Endothelial cell of umbilical vein (primary cell): ENCODE data around the gene NECTIN4. TPM values are rescaled to one million over a fixed set of nuclear protein-coding genes. Genes with fewer than 3 reads are reported as not detected.

Experiments
- BruUV-seq: library from RNA; stranded (reverse); fragments of 400-500 nt; replicated peaks from 2 replicates; lab custom pipeline; 2021; lab: Mats Ljungman, UMichigan
- CTCF ChIA-PET: fragments of 300-600, 350-600 bp; sonication (Branson Sonifier 250); formaldehyde crosslinking; loops from one replicate; lab custom pipeline; 2021; ENCODE audit warnings: antibody characterized with exemption, inconsistent platforms; lab: Charles Lee
- POLR2A ChIA-PET: fragments of 300-600, 350-600 bp; sonication (Branson Sonifier 250); formaldehyde crosslinking; loops from one replicate; lab custom pipeline; 2021; ENCODE audit warnings: antibody characterized with exemption, inconsistent platforms; lab: Charles Lee
- DNase-seq: peaks from one replicate; pipeline ENCODE4 v3.0.0-alpha.2; 2011; ENCODE audit warnings: low read depth, low spot score
- FAIRE-seq: peaks from 2 replicates; lab custom pipeline; 2011; peaks lifted over from hg19 to GRCh38; lab: Jason Lieb, UNC
- H2AFZ ChIP-seq: 2 replicates; pipeline ENCODE4 v1.6.0; 2012; ENCODE audit warnings: low read depth, low read length, control low read depth, inconsistent platforms
- H3K27ac ChIP-seq: 2 replicates; pipeline ENCODE4 v1.5.1; 2011; ENCODE audit warnings: low read depth, mild to moderate bottlenecking, control low read depth, low read length, moderate library complexity; ENCODE audit not compliant: insufficient read depth
- H3K27me3 ChIP-seq, 2 experiments: 2 replicates each; pipeline versions ENCODE4 v1.6.0 to v1.6.1; 2011; ENCODE audit warnings: low read length in 2 of 2, mixed read lengths in 1 of 2; ENCODE audit not compliant: control insufficient read depth in 2 of 2, insufficient read depth in 2 of 2
- H3K36me3 ChIP-seq, 2 experiments: 2 replicates in 1 of 2; 3 replicates in 1 of 2; pipeline ENCODE4 v1.5.1; 2011; ENCODE audit warnings: low read length in 2 of 2, mild to moderate bottlenecking in 1 of 2, moderate library complexity in 1 of 2; ENCODE audit not compliant: control insufficient read depth in 2 of 2, insufficient read depth in 2 of 2; ENCODE audit errors: extremely low read depth in 1 of 2
- H3K4me1 ChIP-seq: 3 replicates; pipeline ENCODE4 v1.5.1; 2011; ENCODE audit warnings: mild to moderate bottlenecking, low read length; ENCODE audit not compliant: control insufficient read depth, insufficient read depth; ENCODE audit errors: extremely low read depth
- H3K4me2 ChIP-seq: 2 replicates; pipeline ENCODE4 v1.6.1; 2011; ENCODE audit warnings: low read length, control low read depth, mixed read lengths; ENCODE audit not compliant: insufficient read depth
- H3K4me3 ChIP-seq, 3 experiments: fragments of 200-600 bp in 1 of 3; sonication (generic), shearing (Covaris generic) in 1 of 3; replicated peaks in 1 of 3; 2 replicates each; pipeline ENCODE4 v1.5.1; 2011 to 2016; ENCODE audit warnings: control low read depth in 3 of 3, low read length in 3 of 3, mild to moderate bottlenecking in 2 of 3, inconsistent platforms in 1 of 3, low read depth in 1 of 3, moderate library complexity in 1 of 3; ENCODE audit not compliant: insufficient read depth in 1 of 3
- H3K79me2 ChIP-seq: 2 replicates; pipeline ENCODE4 v1.6.0; 2012; ENCODE audit warnings: low read length, inconsistent platforms; ENCODE audit not compliant: control insufficient read depth, insufficient read depth
- H3K9ac ChIP-seq: replicated peaks from 2 replicates; pipeline ENCODE3; 2011; ENCODE audit warnings: low read length, control low read depth; ENCODE audit not compliant: insufficient read depth; ENCODE audit errors: extremely low read depth
- H3K9me1 ChIP-seq: replicated peaks from 3 replicates; pipeline ENCODE4 v1.6.0; 2011; ENCODE audit warnings: mild to moderate bottlenecking, low read length; ENCODE audit not compliant: control insufficient read depth, insufficient read depth; ENCODE audit errors: extremely low read depth
- H3K9me3 ChIP-seq: replicated peaks from 2 replicates; pipeline ENCODE4 v1.5.1; 2012; ENCODE audit warnings: low read length, inconsistent platforms; ENCODE audit not compliant: control insufficient read depth, insufficient read depth
- H4K20me1 ChIP-seq: replicated peaks from 2 replicates; pipeline ENCODE3; 2011; ENCODE audit warnings: mild to moderate bottlenecking, low read length; ENCODE audit not compliant: control insufficient read depth, insufficient read depth; ENCODE audit errors: extremely low read depth
- CTCF ChIP-seq, 2 donors: IDR thresholded peaks; 1 replicate in 1 of 2; 2 replicates in 1 of 2; pipeline ENCODE4 v1.5.1; 2011; ENCODE audit warnings: low read length in 2 of 2, mild to moderate bottlenecking in 2 of 2, moderate library complexity in 2 of 2, control low read depth in 1 of 2, inconsistent platforms in 1 of 2, low read depth in 1 of 2; ENCODE audit not compliant: insufficient read depth in 1 of 2; ENCODE audit errors: extremely low read depth in 1 of 2
- EZH2 ChIP-seq: IDR thresholded peaks from 2 replicates; pipeline ENCODE4 v1.6.1; 2012; ENCODE audit warnings: borderline replicate concordance, low read depth, mild to moderate bottlenecking, moderate library complexity, low read length, inconsistent platforms; ENCODE audit not compliant: severe bottlenecking
- FOS ChIP-seq: IDR thresholded peaks from 2 replicates; pipeline ENCODE4 v1.6.1; 2011; ENCODE audit warnings: mild to moderate bottlenecking, low read length, moderate library complexity, borderline replicate concordance; ENCODE audit not compliant: insufficient read depth
- GATA2 ChIP-seq: IDR thresholded peaks from 2 replicates; pipeline ENCODE4 v1.7.0; 2011; ENCODE audit warnings: low read depth, mild to moderate bottlenecking, moderate library complexity, mixed read lengths, low read length; ENCODE audit not compliant: insufficient read length, insufficient read depth
- JUN ChIP-seq: IDR thresholded peaks from 2 replicates; pipeline ENCODE4 v1.6.1; 2011; ENCODE audit warnings: borderline replicate concordance, low read depth; ENCODE audit not compliant: insufficient read length, insufficient read depth
- MAX ChIP-seq: IDR thresholded peaks from 2 replicates; pipeline ENCODE4 v1.6.1; 2011; ENCODE audit not compliant: insufficient read depth, insufficient read length
- MYC ChIP-seq: IDR thresholded peaks from one replicate; pipeline ENCODE4 v1.6.1; 2011; ENCODE audit warnings: mild to moderate bottlenecking, low read depth, low read length
- POLR2A ChIP-seq: IDR thresholded peaks from 2 replicates; pipeline ENCODE4 v1.6.1; 2012; ENCODE audit warnings: low read depth, mild to moderate bottlenecking, control low read depth, low read length
- POLR2AphosphoS5 ChIP-seq: IDR thresholded peaks from 2 replicates; pipeline ENCODE4 v1.6.1; 2012; ENCODE audit warnings: low read depth, mild to moderate bottlenecking, control low read depth, low read length, moderate library complexity; ENCODE audit not compliant: insufficient read depth
- dilution Hi-C: fragments of 300-500 bp; cut with MboI; formaldehyde crosslinking; loops from one replicate; pipeline ENCODE4 v1.15.0; 2019; ENCODE audit warnings: low sequenced_read_pairs; ENCODE audit not compliant: extremely low pct_ligation_motif_present
- intact Hi-C: fragments of 100-400 bp; cut with micrococcal nuclease; formaldehyde crosslinking; loops from one replicate; pipeline ENCODE4 v1.10.0; 2022
- polyA plus RNA-seq, 4 experiments: library from polyadenylated mRNA; depleted of rRNA in 3 of 4; stranded (reverse) in 3 of 4; unstranded in 1 of 4; fragments of >200 nt; gene quantifications; 2 replicates each; pipeline versions ENCODE4 v1.2.1 to v1.2.3, GENCODE V29; 2011 to 2012; ENCODE audit warnings: missing spikeins in 1 of 4
- total RNA-seq: library from RNA; stranded (reverse); gene quantifications from 2 replicates; pipeline ENCODE4 v1.2.3, GENCODE V29; 2021

The NECTIN4 gene
- total and polyA plus RNA-seq, 2 donors (not counting 3 experiments of a cell fraction or from before 2014, with no cell fraction given), result 0.15 to 0.58 TPM

DNA sequence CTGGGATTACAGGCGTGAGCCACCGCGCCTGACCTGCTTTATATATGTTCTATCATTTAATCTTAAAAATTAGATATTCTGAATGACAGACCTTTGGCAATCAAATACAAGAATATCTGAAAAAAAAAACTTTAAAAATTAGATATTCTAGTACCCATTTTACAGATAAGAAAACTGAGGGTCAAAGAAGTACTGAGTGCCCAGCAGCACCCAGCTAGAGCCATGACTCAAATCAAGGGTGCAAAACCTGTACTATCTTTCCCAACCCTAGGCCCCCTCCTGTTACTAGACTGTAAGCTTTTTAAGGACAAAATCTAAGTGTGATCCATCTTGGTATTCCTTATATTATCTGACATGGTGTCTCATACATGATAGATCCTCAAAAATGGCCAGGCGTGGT lies 27.9 kb downstream of the NECTIN4 start:
- dilution Hi-C loops (no loop called here), intact Hi-C loops (no loop called here)
- no peaks in the 10 kb centered on the region for H3K79me2 ChIP-seq
- FAIRE-seq (no peak), DNase-seq (no peak)
- H3K27ac ChIP-seq, result no peak overlapping the region
- H3K9me3 ChIP-seq, result no peaks in the 10 kb centered on the region
- H3K4me2 ChIP-seq, result no peak overlapping the region
- no peaks in the 10 kb centered on the region for H3K4me1 ChIP-seq
- no peak overlapping the region for H3K9ac ChIP-seq
- ChIA-PET CTCF (no interaction called here), POLR2A (no interaction called here)
- no peaks in the 10 kb centered on the region for H4K20me1 ChIP-seq
- H3K4me3 ChIP-seq, result no peak overlapping the region
- TF ChIP-seq MYC, result no peak
- TF ChIP-seq EZH2, result no peak
- TF ChIP-seq POLR2AphosphoS5, result no peak
- no peak for TF ChIP-seq GATA2
- TF ChIP-seq CTCF (IDR thresholded peaks at IDR 0.05; ENCODE audit: extremely low read depth in 1 of 2, insufficient read depth in 1 of 2, low read depth in 1 of 2, low read length in 2 of 2), result no peak
- TF ChIP-seq FOS, result no peak
- TF ChIP-seq JUN, result no peak
- TF ChIP-seq MAX, result no peak
- TF ChIP-seq POLR2A, result no peak
- peaks cover 2% of the 10 kb centered on the region in 2 experiments for H3K27me3 ChIP-seq
- BruUV-seq, result no TSS peak
- H2AFZ ChIP-seq, result no peak overlapping the region
- no peaks in the 10 kb centered on the region for H3K9me1 ChIP-seq
- no peaks in the 10 kb centered on the region for H3K36me3 ChIP-seq
